Frontal cortex (tissue), 4 donors: ENCODE measurements around the gene MBOAT2. TPM values are rescaled to one million over a fixed set of nuclear protein-coding genes. Genes with fewer than 3 reads are reported as not detected.
"Not testable (repeated sequence)": the region's sequence is repeated elsewhere in the genome, so short reads cannot be mapped to it uniquely, and the experiment has no call there.

Source experiments
- DNase-seq, 2 donors: peaks; one replicate each; pipeline ENCODE4 v3.0.0; 2012; ENCODE audit warnings: low spot score in 2 of 2
- FAIRE-seq: peaks from 2 replicates; lab custom pipeline; 2012; peaks lifted over from hg19 to GRCh38; lab: Jason Lieb, UNC
- total RNA-seq: library from RNA; depleted of rRNA; stranded (reverse); fragments of >200 nt; gene quantifications from one replicate; pipeline ENCODE4 v1.2.3, GENCODE V29; 2014
- donor health status: control.
- donor health status: control.
- donor health status: control.

The MBOAT2 gene
- 125 TPM for total RNA-seq

- DNase-seq (peak; percentile 93 to 98), FAIRE-seq (no peak)
Observed at GRCh38 chr2:9003616-9004337, at the start of gene MBOAT2. MBOAT2 (minus strand) TSS chr2:9003684; CDS start chr2:9003614, 70 bp downstream.

GRCh38 chr2:9052821-9053533 is 49.5 kb upstream of the MBOAT2 start:
- FAIRE-seq, result no peak
- DNase-seq, result no peak

- not testable (repeated sequence) for DNase-seq, FAIRE-seq
Observed at GRCh38 chr2:9051451-9051850, 48.0 kb upstream of the MBOAT2 start.

- DNase-seq, result no peak
- FAIRE-seq, result no peak
Observed at GRCh38 chr2:9050122-9050809, 46.8 kb upstream of the MBOAT2 start.

- no peak for FAIRE-seq
- no peak for DNase-seq
Observed at GRCh38 chr2:9045595-9045994, 42.1 kb upstream of the MBOAT2 start.

- not testable (repeated sequence) for DNase-seq, FAIRE-seq
Observed at GRCh38 chr2:9043491-9043890, 40.0 kb upstream of the MBOAT2 start.

GRCh38 chr2:9037166-9037565 is 33.7 kb upstream of the MBOAT2 start:
- no peak for FAIRE-seq
- DNase-seq, result no peak

- no peak for FAIRE-seq
- no peak for DNase-seq
Observed at GRCh38 chr2:9033385-9034168, 30.1 kb upstream of the MBOAT2 start.

GRCh38 chr2:9032536-9033255 is 29.2 kb upstream of the MBOAT2 start:
- DNase-seq (no peak), FAIRE-seq (no peak)

- FAIRE-seq (no peak), DNase-seq (no peak)
Observed at GRCh38 chr2:9032121-9032520, 28.6 kb upstream of the MBOAT2 start.

GRCh38 chr2:9031246-9031645 is 27.8 kb upstream of the MBOAT2 start:
- no peak for FAIRE-seq

GRCh38 chr2:9030841-9031240 is 27.4 kb upstream of the MBOAT2 start:
- no peak for FAIRE-seq
- DNase-seq, result no peak

More at GRCh38 chr2:9031246-9031645, 27.8 kb upstream of the MBOAT2 start:
- DNase-seq, result no peak

- no peak for DNase-seq
- FAIRE-seq, result no peak
Observed at GRCh38 chr2:9030190-9030589, 26.7 kb upstream of the MBOAT2 start.

- FAIRE-seq (no peak), DNase-seq (no peak)
Observed at GRCh38 chr2:9029721-9030120, 26.2 kb upstream of the MBOAT2 start.

GRCh38 chr2:9027884-9028283 is 24.4 kb upstream of the MBOAT2 start:
- FAIRE-seq (no peak), DNase-seq (no peak)

- DNase-seq, result no peak
- no peak for FAIRE-seq
Observed at GRCh38 chr2:9025746-9026145, 22.3 kb upstream of the MBOAT2 start.

GRCh38 chr2:9024575-9024974 is 21.1 kb upstream of the MBOAT2 start:
- FAIRE-seq, result no peak
- DNase-seq, result no peak

- FAIRE-seq, result no peak
- DNase-seq, result no peak
Observed at GRCh38 chr2:9021563-9022211, 18.2 kb upstream of the MBOAT2 start.

GRCh38 chr2:9020267-9020666 is 16.8 kb upstream of the MBOAT2 start:
- DNase-seq (no peak), FAIRE-seq (no peak)
